ENCODE measurements around the gene CTNNA3.

Gene CTNNA3

GRCh38 chr10:66795866-66796265 lies 900.1 kb downstream of the CTNNA3 start:
- DNase-seq, result no peak

- DNase-seq, result no peak
These were observed 903.6 kb downstream of the CTNNA3 start for GRCh38 chr10:66792441-66792840.

- no peak for DNase-seq
These were observed 907.6 kb downstream of the CTNNA3 start for GRCh38 chr10:66788178-66788987.

GRCh38 chr10:66786709-66787108 lies 909.3 kb downstream of the CTNNA3 start:
- DNase-seq, result no peak

GRCh38 chr10:66784770-66785169 lies 911.2 kb downstream of the CTNNA3 start:
- DNase-seq, result no peak

- DNase-seq, result no peak
These were observed 912.7 kb downstream of the CTNNA3 start for GRCh38 chr10:66783316-66783715.

GRCh38 chr10:66782776-66783175 lies 913.2 kb downstream of the CTNNA3 start:
- no peak for DNase-seq

GRCh38 chr10:66782144-66782543 lies 913.9 kb downstream of the CTNNA3 start:
- DNase-seq, result no peak

- no peak for DNase-seq
These were observed 915.2 kb downstream of the CTNNA3 start for GRCh38 chr10:66780796-66781195.

GRCh38 chr10:66778351-66778750 lies 917.6 kb downstream of the CTNNA3 start:
- DNase-seq, result no peak

- no peak for DNase-seq
These were observed 918.3 kb downstream of the CTNNA3 start for GRCh38 chr10:66777665-66778064.

GRCh38 chr10:66773472-66773817 lies 922.5 kb downstream of the CTNNA3 start:
- no peak for DNase-seq

GRCh38 chr10:66772548-66773471 lies 923.2 kb downstream of the CTNNA3 start:
- DNase-seq, result no peak

GRCh38 chr10:66767707-66768106 lies 928.3 kb downstream of the CTNNA3 start:
- no peak for DNase-seq

GRCh38 chr10:66762218-66762729 lies 933.7 kb downstream of the CTNNA3 start:
- DNase-seq, result no peak

- no peak for DNase-seq
These were observed 935.1 kb downstream of the CTNNA3 start for GRCh38 chr10:66760941-66761340.

- DNase-seq, result no peak
These were observed 940.5 kb downstream of the CTNNA3 start for GRCh38 chr10:66755474-66755873.

- no peak for DNase-seq
These were observed 943.3 kb downstream of the CTNNA3 start for GRCh38 chr10:66752714-66753113.

- DNase-seq, result no peak
These were observed 947.8 kb downstream of the CTNNA3 start for GRCh38 chr10:66748217-66748616.

- DNase-seq, result no peak
These were observed 948.5 kb downstream of the CTNNA3 start for GRCh38 chr10:66747451-66747850.

- no peak for DNase-seq
These were observed 949.3 kb downstream of the CTNNA3 start for GRCh38 chr10:66746711-66747110.

GRCh38 chr10:66746246-66746645 lies 949.7 kb downstream of the CTNNA3 start:
- DNase-seq, result no peak

GRCh38 chr10:66744915-66745314 lies 951.1 kb downstream of the CTNNA3 start:
- no peak for DNase-seq

GRCh38 chr10:66737241-66737640 lies 958.8 kb downstream of the CTNNA3 start:
- no peak for DNase-seq
